Tibial nerve (tissue), 3 donors: ENCODE measurements around the gene RRM2.

Experiments used
- POLR2A ChIP-seq, 2 donors: fragments of 450-650 bp; IDR thresholded peaks; one replicate each; pipeline ENCODE4 v1.6.1; 2017; ENCODE audit warnings: antibody characterized with exemption in 2 of 2, mild to moderate bottlenecking in 2 of 2, moderate library complexity in 2 of 2
- TF ChIP-seq, protein P1 (sequence below), 5 experiments: fragments of 200-600 bp in 3 of 5; fragments of 450-650 bp in 2 of 5; sonication (generic) in 3 of 5; IDR thresholded peaks; one replicate each; pipeline ENCODE4 v1.5.1; 2016 to 2019; ENCODE audit warnings: antibody characterized with exemption in 5 of 5, mild to moderate bottlenecking in 3 of 5, moderate library complexity in 2 of 5

DNA sequence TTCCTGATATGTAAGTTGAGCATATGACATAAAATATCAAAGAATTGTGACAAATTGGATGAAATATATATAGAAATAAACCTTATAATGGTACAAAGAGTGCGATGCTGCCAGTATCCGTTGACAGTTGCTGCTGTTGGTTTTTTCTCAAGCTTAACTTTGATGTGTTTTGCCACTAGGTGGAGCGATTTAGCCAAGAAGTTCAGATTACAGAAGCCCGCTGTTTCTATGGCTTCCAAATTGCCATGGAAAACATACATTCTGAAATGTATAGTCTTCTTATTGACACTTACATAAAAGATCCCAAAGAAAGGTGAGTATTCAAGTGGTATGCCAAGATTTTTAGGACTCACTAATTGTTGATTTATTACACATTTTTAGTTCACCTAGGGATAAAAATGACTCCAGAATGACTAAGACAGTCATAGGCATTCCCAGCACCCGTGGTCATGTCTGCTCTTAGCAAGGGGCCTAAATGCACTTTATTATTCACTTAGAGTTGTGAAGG, 2.1 kb downstream of the RRM2 start:
- TF ChIP-seq, protein P1, sequence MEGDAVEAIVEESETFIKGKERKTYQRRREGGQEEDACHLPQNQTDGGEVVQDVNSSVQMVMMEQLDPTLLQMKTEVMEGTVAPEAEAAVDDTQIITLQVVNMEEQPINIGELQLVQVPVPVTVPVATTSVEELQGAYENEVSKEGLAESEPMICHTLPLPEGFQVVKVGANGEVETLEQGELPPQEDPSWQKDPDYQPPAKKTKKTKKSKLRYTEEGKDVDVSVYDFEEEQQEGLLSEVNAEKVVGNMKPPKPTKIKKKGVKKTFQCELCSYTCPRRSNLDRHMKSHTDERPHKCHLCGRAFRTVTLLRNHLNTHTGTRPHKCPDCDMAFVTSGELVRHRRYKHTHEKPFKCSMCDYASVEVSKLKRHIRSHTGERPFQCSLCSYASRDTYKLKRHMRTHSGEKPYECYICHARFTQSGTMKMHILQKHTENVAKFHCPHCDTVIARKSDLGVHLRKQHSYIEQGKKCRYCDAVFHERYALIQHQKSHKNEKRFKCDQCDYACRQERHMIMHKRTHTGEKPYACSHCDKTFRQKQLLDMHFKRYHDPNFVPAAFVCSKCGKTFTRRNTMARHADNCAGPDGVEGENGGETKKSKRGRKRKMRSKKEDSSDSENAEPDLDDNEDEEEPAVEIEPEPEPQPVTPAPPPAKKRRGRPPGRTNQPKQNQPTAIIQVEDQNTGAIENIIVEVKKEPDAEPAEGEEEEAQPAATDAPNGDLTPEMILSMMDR (IDR thresholded peaks at IDR 0.05) = peak; percentile 49 to 76 (median 64)
- no peak for TF ChIP-seq POLR2A (IDR thresholded peaks at IDR 0.05)
